IMR-90 (cell line): ENCODE measurements around the gene ARHGEF4. TPM values are rescaled to one million over a fixed set of nuclear protein-coding genes. Genes with fewer than 3 reads are reported as not detected.

Experiments used
- ATAC-seq: fragments of 200-7000 bp; cut with Tn5 transposase; 2 replicates; pipeline ENCODE4 v1.9.1; 2020; ENCODE audit warnings: low read depth, mild to moderate bottlenecking, moderate library complexity
- BruUV-seq: library from RNA; stranded (reverse); fragments of 400-500 nt; replicated peaks from 2 replicates; lab custom pipeline; 2021; lab: Mats Ljungman, UMichigan
- CTCF ChIA-PET: fragments of 300-600 bp; formaldehyde crosslinking; extraction: SDS; loops from one replicate; lab custom pipeline; 2021; ENCODE audit warnings: antibody characterized with exemption; lab: Yijun Ruan, JAX
- POLR2A ChIA-PET: fragments of 300-600 bp; sonication (Branson Sonifier 250); formaldehyde crosslinking; loops from one replicate; lab custom pipeline; 2022; ENCODE audit warnings: antibody characterized with exemption; ENCODE audit not compliant: unreplicated experiment; lab: Charles Lee
- DNase-seq: peaks from one replicate; pipeline ENCODE4 v3.0.0; 2013
- H2AFZ ChIP-seq: replicated peaks from 2 replicates; pipeline ENCODE3; 2013; ENCODE audit warnings: low read length, mild to moderate bottlenecking; ENCODE audit not compliant: poor library complexity
- H2AK5ac ChIP-seq: 2 replicates; pipeline ENCODE4 v1.6.1; 2013; ENCODE audit warnings: low read depth, low read length, inconsistent platforms
- H2AK9ac ChIP-seq: replicated peaks from 2 replicates; pipeline ENCODE3; 2013; ENCODE audit warnings: mild to moderate bottlenecking, low read depth, low read length, moderate library complexity; ENCODE audit not compliant: poor library complexity
- H2BK120ac ChIP-seq: 2 replicates; pipeline ENCODE4 v1.6.1; 2013; ENCODE audit warnings: low read depth, low read length, inconsistent platforms
- H2BK15ac ChIP-seq: 3 replicates; pipeline ENCODE4 v1.6.1; 2013; ENCODE audit warnings: low read depth, low read length, inconsistent platforms
- H2BK20ac ChIP-seq: 2 replicates; pipeline ENCODE4 v1.6.1; 2013; ENCODE audit warnings: low read depth, mild to moderate bottlenecking, inconsistent platforms, low read length, moderate library complexity
- H2BK5ac ChIP-seq: 2 replicates; pipeline ENCODE4 v1.6.1; 2013; ENCODE audit warnings: mild to moderate bottlenecking, low read depth, low read length, inconsistent platforms; ENCODE audit not compliant: poor library complexity, severe bottlenecking
- H3K14ac ChIP-seq: replicated peaks from 2 replicates; pipeline ENCODE4 v1.6.1; 2013; ENCODE audit warnings: low read depth, low read length, inconsistent platforms
- H3K18ac ChIP-seq: 2 replicates; pipeline ENCODE4 v1.6.1; 2013; ENCODE audit warnings: low read depth, low read length, control low read depth
- H3K23ac ChIP-seq: 2 replicates; pipeline ENCODE4 v1.6.1; 2013; ENCODE audit warnings: low read depth, low read length, inconsistent platforms
- H3K27ac ChIP-seq: 2 replicates; pipeline ENCODE4 v1.5.1; 2013; ENCODE audit warnings: mild to moderate bottlenecking, control low read depth, low read length; ENCODE audit not compliant: insufficient read depth
- H3K27me3 ChIP-seq: 2 replicates; pipeline ENCODE4 v1.6.1; 2013; ENCODE audit warnings: low read length; ENCODE audit not compliant: control insufficient read depth, insufficient read depth
- H3K36me3 ChIP-seq: 2 replicates; pipeline ENCODE4 v1.6.1; 2013; ENCODE audit warnings: low read length, mixed read lengths; ENCODE audit not compliant: control insufficient read depth, insufficient read depth
- H3K4ac ChIP-seq: 2 replicates; pipeline ENCODE4 v1.6.1; 2013; ENCODE audit warnings: low read depth, low read length, inconsistent platforms
- H3K4me1 ChIP-seq: 2 replicates; pipeline ENCODE4 v1.6.1; 2013; ENCODE audit warnings: low read length, mixed read lengths; ENCODE audit not compliant: control insufficient read depth, insufficient read depth
- H3K4me2 ChIP-seq: 2 replicates; pipeline ENCODE4 v1.6.1; 2013; ENCODE audit warnings: low read depth, mild to moderate bottlenecking, control low read depth, low read length, moderate library complexity
- H3K4me3 ChIP-seq: 2 replicates; pipeline ENCODE4 v1.5.1; 2013; ENCODE audit warnings: low read depth, mild to moderate bottlenecking, control low read depth, low read length, moderate library complexity; ENCODE audit not compliant: insufficient read depth
- H3K56ac ChIP-seq: 2 replicates; pipeline ENCODE4 v1.6.1; 2013; ENCODE audit warnings: low read length, inconsistent platforms; ENCODE audit not compliant: insufficient read depth; ENCODE audit errors: extremely low read depth
- H3K79me1 ChIP-seq, 2 experiments: 2 replicates each; pipeline ENCODE4 v1.6.1; 2013; ENCODE audit warnings: low read length in 2 of 2, inconsistent platforms in 1 of 2, low read depth in 1 of 2
- H3K9ac ChIP-seq: 2 replicates; pipeline ENCODE4 v1.6.1; 2013; ENCODE audit warnings: low read depth, low read length, control low read depth
- H3K9me1 ChIP-seq: 2 replicates; pipeline ENCODE4 v1.6.1; 2013; ENCODE audit warnings: low read length, inconsistent platforms; ENCODE audit not compliant: insufficient read depth
- H3K9me3 ChIP-seq: 2 replicates; pipeline ENCODE4 v1.6.1; 2013; ENCODE audit warnings: low read length; ENCODE audit not compliant: control insufficient read depth, insufficient read depth
- H4K20me1 ChIP-seq: 2 replicates; pipeline ENCODE4 v1.6.1; 2013; ENCODE audit warnings: low read length, inconsistent platforms; ENCODE audit not compliant: insufficient read depth
- H4K5ac ChIP-seq: 2 replicates; pipeline ENCODE4 v1.6.1; 2013; ENCODE audit warnings: mild to moderate bottlenecking, low read depth, low read length, control low read depth
- H4K8ac ChIP-seq, 2 experiments: 2 replicates each; pipeline ENCODE4 v1.6.1; 2013; ENCODE audit warnings: low read depth in 2 of 2, low read length in 2 of 2, control low read depth in 1 of 2, inconsistent platforms in 1 of 2
- H4K91ac ChIP-seq: 2 replicates; pipeline ENCODE4 v1.6.1; 2013; ENCODE audit warnings: low read depth, low read length, inconsistent platforms; ENCODE audit not compliant: insufficient read depth
- CHD1 ChIP-seq: IDR thresholded peaks from 2 replicates; pipeline ENCODE4 v1.6.1; 2012; ENCODE audit warnings: low read depth, low read length, improper control_type of control experiment
- MAFK ChIP-seq: IDR thresholded peaks from 2 replicates; pipeline ENCODE4 v1.6.1; 2012; ENCODE audit warnings: low read depth, low read length, improper control_type of control experiment
- POLR2A ChIP-seq: IDR thresholded peaks from 2 replicates; pipeline ENCODE4 v1.6.1; 2012; ENCODE audit warnings: mild to moderate bottlenecking, low read depth, low read length
- RAD21 ChIP-seq: IDR thresholded peaks from 2 replicates; pipeline ENCODE4 v1.6.1; 2012; ENCODE audit warnings: low read length, improper control_type of control experiment
- RCOR1 ChIP-seq: IDR thresholded peaks from 2 replicates; pipeline ENCODE4 v1.6.1; 2012; ENCODE audit warnings: mild to moderate bottlenecking, low read length, improper control_type of control experiment; ENCODE audit not compliant: insufficient replicate concordance
- RFX5 ChIP-seq: IDR thresholded peaks from 2 replicates; pipeline ENCODE4 v1.8.0; 2012; ENCODE audit warnings: low read depth, mild to moderate bottlenecking, low read length, moderate library complexity
- WGBS, 2 experiments: methylation state at CpG; one replicate each; pipeline versions ENCODE4 v1.1.5 to v1.1.7; 2013; ENCODE audit warnings: missing lambda C conversion rate in 2 of 2; ENCODE audit not compliant: insufficient read length in 1 of 2; ENCODE audit errors: extremely low coverage in 2 of 2; 5-methylcytosine and 5-hydroxymethylcytosine counted together
- dilution Hi-C: fragments of 300-500 bp; cut with HindIII; formaldehyde crosslinking; loops from one replicate; pipeline ENCODE4 v1.14.3; 2018; ENCODE audit warnings: low sequenced_read_pairs; ENCODE audit not compliant: unreplicated experiment
- in situ Hi-C: fragments of 300-500 bp; cut with MboI; formaldehyde crosslinking; loops from 3 replicates; pipeline ENCODE4 v1.14.3; 2019; ENCODE audit warnings: low sequenced_read_pairs, inconsistent platforms, mixed read lengths
- intact Hi-C: fragments of 100-400 bp; cut with micrococcal nuclease; formaldehyde crosslinking; loops from 2 replicates; pipeline ENCODE4 v1.10.0; 2022
- polyA plus RNA-seq, 3 experiments: library from polyadenylated mRNA; depleted of rRNA; stranded (reverse); fragments of >200 nt; gene quantifications; 2 replicates each; pipeline ENCODE4 v1.2.3, GENCODE V29; 2012; ENCODE audit warnings: low replicate concordance in 1 of 3
- total RNA-seq: library from RNA; depleted of rRNA; stranded (reverse); fragments of >200 nt; gene quantifications from 2 replicates; pipeline ENCODE4 v1.2.3, GENCODE V29; 2012
- TF ChIP-seq, protein P1 (sequence below): conservative IDR thresholded peaks from 2 replicates; pipeline ENCODE4 v1.5.1; 2012; ENCODE audit warnings: mild to moderate bottlenecking, low read depth, low read length, improper control_type of control experiment
- TF ChIP-seq, protein P2 (sequence below): fragments of 150-350 bp; IDR thresholded peaks from 2 replicates; pipeline ENCODE4 v1.6.1; 2016; ENCODE audit warnings: low read depth, mild to moderate bottlenecking, low read length, moderate library complexity, borderline replicate concordance

The ARHGEF4 gene
- total and polyA plus RNA-seq, 2 of the 4 experiments (the other 2 are of a cell fraction): 2.7 to 5.0 TPM

DNA sequence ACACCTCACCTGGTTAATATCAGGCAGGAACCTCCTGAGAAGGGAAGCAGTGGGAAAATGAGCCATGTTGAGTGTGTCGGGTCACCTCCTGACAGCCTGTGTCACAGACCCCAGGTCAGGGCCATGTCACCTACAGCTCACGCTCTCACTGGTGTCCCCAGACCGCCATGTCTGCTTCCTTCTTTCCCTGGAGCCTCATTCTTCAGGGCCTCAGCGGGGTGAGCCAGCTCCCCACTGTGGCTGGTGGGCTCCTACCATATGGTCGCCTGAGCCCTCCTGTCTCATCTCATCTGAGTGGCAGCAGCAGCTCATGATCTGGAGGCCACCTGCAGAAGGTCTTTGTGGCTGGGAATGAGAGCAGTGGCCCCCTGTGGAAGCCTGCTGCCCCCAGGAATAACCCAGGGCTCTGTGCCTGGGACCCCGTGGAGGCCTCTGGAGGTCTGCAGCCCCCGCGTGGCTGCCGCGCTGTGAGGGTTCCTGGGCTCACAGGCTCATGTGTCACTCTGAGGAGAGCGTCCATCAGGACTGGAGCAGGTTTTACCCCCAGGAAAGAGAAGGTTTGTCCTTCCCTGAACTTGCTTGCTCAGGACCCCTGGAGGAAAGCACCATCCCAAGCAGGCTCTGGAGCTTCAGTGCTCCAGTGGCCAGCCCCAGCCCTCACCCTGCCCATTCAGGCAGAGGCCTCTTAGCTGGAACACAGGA, 200.1 kb downstream of the ARHGEF4 start:
- H3K27me3 ChIP-seq: peaks cover 24% of the 10 kb centered on the region; the same call in 1 of the 2 replicates

More for the DNA sequence above, 200.1 kb downstream of the ARHGEF4 start:
- Histone ChIP-seq H2AK9ac (no peak overlapping the region), H3K14ac (no peak overlapping the region), H3K18ac (no peak overlapping the region), H2BK120ac (no peak overlapping the region), H2BK15ac (no peak overlapping the region), H4K20me1 (no peaks in the 10 kb centered on the region; the same call in 1 of the 2 replicates), H3K36me3 (no peaks in the 10 kb centered on the region; the same call in none of the 2 replicates), H2AK5ac (no peak overlapping the region), H3K4me1 (no peaks in the 10 kb centered on the region), H3K56ac (no peak overlapping the region), H3K4me2 (no peak overlapping the region), H3K4me3 (no peak overlapping the region), H4K91ac (no peak overlapping the region), H3K23ac (no peak overlapping the region), H3K27ac (no peak overlapping the region), H3K9me3 (no peaks in the 10 kb centered on the region), H2BK20ac (no peak overlapping the region), H2AFZ (no peak overlapping the region), H4K5ac (no peak overlapping the region), H4K8ac (no peak overlapping the region), H3K9ac (no peak overlapping the region), H3K9me1 (no peaks in the 10 kb centered on the region), H2BK5ac (no peak overlapping the region), H3K79me1 (no peaks in the 10 kb centered on the region), H3K4ac (no peak overlapping the region)
- in situ Hi-C loops: no loop called here
- no peak for DNase-seq
- TF ChIP-seq CHD1: no peak
- TF ChIP-seq, protein P1, sequence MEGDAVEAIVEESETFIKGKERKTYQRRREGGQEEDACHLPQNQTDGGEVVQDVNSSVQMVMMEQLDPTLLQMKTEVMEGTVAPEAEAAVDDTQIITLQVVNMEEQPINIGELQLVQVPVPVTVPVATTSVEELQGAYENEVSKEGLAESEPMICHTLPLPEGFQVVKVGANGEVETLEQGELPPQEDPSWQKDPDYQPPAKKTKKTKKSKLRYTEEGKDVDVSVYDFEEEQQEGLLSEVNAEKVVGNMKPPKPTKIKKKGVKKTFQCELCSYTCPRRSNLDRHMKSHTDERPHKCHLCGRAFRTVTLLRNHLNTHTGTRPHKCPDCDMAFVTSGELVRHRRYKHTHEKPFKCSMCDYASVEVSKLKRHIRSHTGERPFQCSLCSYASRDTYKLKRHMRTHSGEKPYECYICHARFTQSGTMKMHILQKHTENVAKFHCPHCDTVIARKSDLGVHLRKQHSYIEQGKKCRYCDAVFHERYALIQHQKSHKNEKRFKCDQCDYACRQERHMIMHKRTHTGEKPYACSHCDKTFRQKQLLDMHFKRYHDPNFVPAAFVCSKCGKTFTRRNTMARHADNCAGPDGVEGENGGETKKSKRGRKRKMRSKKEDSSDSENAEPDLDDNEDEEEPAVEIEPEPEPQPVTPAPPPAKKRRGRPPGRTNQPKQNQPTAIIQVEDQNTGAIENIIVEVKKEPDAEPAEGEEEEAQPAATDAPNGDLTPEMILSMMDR: no peak
- TF ChIP-seq MAFK: no peak
- no peak for TF ChIP-seq POLR2A
- TF ChIP-seq, protein P2, sequence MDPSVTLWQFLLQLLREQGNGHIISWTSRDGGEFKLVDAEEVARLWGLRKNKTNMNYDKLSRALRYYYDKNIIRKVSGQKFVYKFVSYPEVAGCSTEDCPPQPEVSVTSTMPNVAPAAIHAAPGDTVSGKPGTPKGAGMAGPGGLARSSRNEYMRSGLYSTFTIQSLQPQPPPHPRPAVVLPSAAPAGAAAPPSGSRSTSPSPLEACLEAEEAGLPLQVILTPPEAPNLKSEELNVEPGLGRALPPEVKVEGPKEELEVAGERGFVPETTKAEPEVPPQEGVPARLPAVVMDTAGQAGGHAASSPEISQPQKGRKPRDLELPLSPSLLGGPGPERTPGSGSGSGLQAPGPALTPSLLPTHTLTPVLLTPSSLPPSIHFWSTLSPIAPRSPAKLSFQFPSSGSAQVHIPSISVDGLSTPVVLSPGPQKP: no peak
- TF ChIP-seq RFX5: no peak
- TF ChIP-seq RCOR1: no peak
- TF ChIP-seq RAD21: no peak
- ATAC-seq: no peak
- ChIA-PET POLR2A (no interaction called here), CTCF (no interaction called here)
- BruUV-seq: no TSS peak
- intact Hi-C loops: no loop called here
- WGBS, 2 experiments: 81% methylated on average over 3 of the region's 11 CpGs; no CpG with 5 or more reads in 1 of the 2 experiments
- dilution Hi-C loops: no loop called here
